HUES64 (cell line): ENCODE data around the gene ZNF644.

ENCODE experiments used
- H3K27ac ChIP-seq: 2 replicates; pipeline ENCODE4 v1.7.0; 2013; ENCODE audit warnings: low read depth, low read length, inconsistent platforms
- H3K27me3 ChIP-seq: 2 replicates; pipeline ENCODE4 v1.6.1; 2013; ENCODE audit warnings: mild to moderate bottlenecking, low read length; ENCODE audit not compliant: insufficient read depth
- H3K36me3 ChIP-seq: 2 replicates; pipeline ENCODE4 v1.6.1; 2013; ENCODE audit warnings: mild to moderate bottlenecking, low read length; ENCODE audit not compliant: insufficient read depth
- H3K4me1 ChIP-seq: 2 replicates; pipeline ENCODE4 v1.6.1; 2013; ENCODE audit warnings: mild to moderate bottlenecking, low read length, moderate library complexity; ENCODE audit not compliant: insufficient read depth
- H3K4me3 ChIP-seq: 2 replicates; pipeline ENCODE4 v1.5.1; 2013; ENCODE audit warnings: mild to moderate bottlenecking, low read length, moderate library complexity
- H3K9ac ChIP-seq: 2 replicates; pipeline ENCODE4 v1.6.1; 2013; ENCODE audit warnings: mild to moderate bottlenecking, low read depth, low read length
- H3K9me3 ChIP-seq: 2 replicates; pipeline ENCODE4 v1.6.1; 2013; ENCODE audit warnings: low read depth, low read length; ENCODE audit not compliant: insufficient read depth
- WGBS: fragments of 150-250, 120-280 bp; methylation state at CpG from one replicate; pipeline ENCODE4 v1.1.7; 2013; ENCODE audit warnings: missing lambda C conversion rate; 5-methylcytosine and 5-hydroxymethylcytosine counted together

Gene ZNF644

GRCh38 chr1:91020967-91021685, 709 bp downstream of the ZNF644 start:
- WGBS = under 1% methylated on average over 33 of the region's 33 CpGs
- H3K4me3 ChIP-seq = peak overlapping the region; percentile 96
- H3K9me3 ChIP-seq = peaks cover 12% of the 10 kb centered on the region; the same call in 1 of the 2 replicates
- peak overlapping the region; percentile 100 for H3K27ac ChIP-seq
- H3K27me3 ChIP-seq = no peaks in the 10 kb centered on the region
- H3K4me1 ChIP-seq = peaks cover 30% of the 10 kb centered on the region
- peaks cover 34% of the 10 kb centered on the region for H3K36me3 ChIP-seq
- peak overlapping the region; percentile 100 for H3K9ac ChIP-seq

GRCh38 chr1:91020486-91020885, 1.3 kb downstream of the ZNF644 start:
- 40% methylated on average over 4 of the region's 4 CpGs for WGBS
- Histone ChIP-seq H3K9me3 (peaks cover 12% of the 10 kb centered on the region; the same call in 1 of the 2 replicates), H3K4me3 (peak overlapping the region; percentile 96), H3K9ac (peak overlapping the region; percentile 100), H3K36me3 (peaks cover 34% of the 10 kb centered on the region), H3K4me1 (peaks cover 37% of the 10 kb centered on the region), H3K27ac (peak overlapping the region; percentile 100), H3K27me3 (no peaks in the 10 kb centered on the region)

GRCh38 chr1:91018006-91018405, 3.8 kb downstream of the ZNF644 start:
- H3K4me1 ChIP-seq = peaks cover 51% of the 10 kb centered on the region
- H3K27me3 ChIP-seq = no peaks in the 10 kb centered on the region
- no peak overlapping the region for H3K4me3 ChIP-seq
- H3K36me3 ChIP-seq = peaks cover 34% of the 10 kb centered on the region
- peaks cover 12% of the 10 kb centered on the region; the same call in 1 of the 2 replicates for H3K9me3 ChIP-seq
- H3K27ac ChIP-seq = no peak overlapping the region
- WGBS = 81% methylated on average over 2 of the region's 2 CpGs
- H3K9ac ChIP-seq = no peak overlapping the region

GRCh38 chr1:91015794-91016550, 5.9 kb downstream of the ZNF644 start:
- H3K27me3 ChIP-seq = no peaks in the 10 kb centered on the region
- peaks cover 12% of the 10 kb centered on the region; the same call in 1 of the 2 replicates for H3K9me3 ChIP-seq
- peaks cover 37% of the 10 kb centered on the region for H3K36me3 ChIP-seq
- peaks cover 61% of the 10 kb centered on the region for H3K4me1 ChIP-seq
- no peak overlapping the region for H3K9ac ChIP-seq
- H3K27ac ChIP-seq = no peak overlapping the region
- no peak overlapping the region for H3K4me3 ChIP-seq

- no peaks in the 10 kb centered on the region for H3K27me3 ChIP-seq
- H3K4me1 ChIP-seq = peaks cover 64% of the 10 kb centered on the region
- 84% methylated on average over 4 of the region's 4 CpGs for WGBS
- peaks cover 12% of the 10 kb centered on the region; the same call in 1 of the 2 replicates for H3K9me3 ChIP-seq
- H3K36me3 ChIP-seq = peaks cover 33% of the 10 kb centered on the region
- H3K4me3 ChIP-seq = no peak overlapping the region
- no peak overlapping the region for H3K9ac ChIP-seq
- no peak overlapping the region for H3K27ac ChIP-seq
Observed at GRCh38 chr1:91015358-91015780, 6.5 kb downstream of the ZNF644 start.

GRCh38 chr1:91014475-91014874, 7.4 kb downstream of the ZNF644 start:
- WGBS = 100% methylated on average over 1 of the region's 1 CpG
- no peak overlapping the region for H3K27ac ChIP-seq
- H3K4me1 ChIP-seq = peaks cover 65% of the 10 kb centered on the region
- no peak overlapping the region for H3K9ac ChIP-seq
- H3K9me3 ChIP-seq = peaks cover 12% of the 10 kb centered on the region; the same call in 1 of the 2 replicates
- no peak overlapping the region for H3K4me3 ChIP-seq
- H3K27me3 ChIP-seq = no peaks in the 10 kb centered on the region
- peaks cover 24% of the 10 kb centered on the region for H3K36me3 ChIP-seq

GRCh38 chr1:91013302-91013701, 8.5 kb downstream of the ZNF644 start:
- Histone ChIP-seq H3K4me3 (no peak overlapping the region), H3K4me1 (peaks cover 76% of the 10 kb centered on the region), H3K9ac (no peak overlapping the region), H3K36me3 (peaks cover 12% of the 10 kb centered on the region), H3K9me3 (peaks cover under 1% of the 10 kb centered on the region; the same call in 1 of the 2 replicates), H3K27ac (no peak overlapping the region), H3K27me3 (no peaks in the 10 kb centered on the region)
- 90% methylated on average over 4 of the region's 4 CpGs for WGBS

GRCh38 chr1:91012196-91012595, 9.6 kb downstream of the ZNF644 start:
- WGBS = 95% methylated on average over 4 of the region's 4 CpGs

GRCh38 chr1:91011726-91012125, 10.1 kb downstream of the ZNF644 start:
- Histone ChIP-seq H3K9me3 (no peaks in the 10 kb centered on the region), H3K27me3 (no peaks in the 10 kb centered on the region), H3K9ac (no peak overlapping the region), H3K27ac (no peak overlapping the region), H3K36me3 (0 out of 2 replicates have a peak, but pooled peaks cover 3% of the 10 kb centered on the region), H3K4me3 (no peak overlapping the region), H3K4me1 (peaks cover 85% of the 10 kb centered on the region)
- WGBS = 96% methylated on average over 1 of the region's 1 CpG

More at GRCh38 chr1:91012196-91012595, 9.6 kb downstream of the ZNF644 start:
- Histone ChIP-seq H3K9ac (no peak overlapping the region), H3K27ac (no peak overlapping the region), H3K9me3 (no peaks in the 10 kb centered on the region), H3K27me3 (no peaks in the 10 kb centered on the region), H3K4me1 (peaks cover 84% of the 10 kb centered on the region), H3K4me3 (no peak overlapping the region), H3K36me3 (peaks cover 3% of the 10 kb centered on the region; the same call in 1 of the 2 replicates)

GRCh38 chr1:91007827-91008226, 14.0 kb downstream of the ZNF644 start:
- Histone ChIP-seq H3K36me3 (peaks cover 10% of the 10 kb centered on the region; the same call in 1 of the 2 replicates), H3K9me3 (peaks cover 14% of the 10 kb centered on the region; the same call in 1 of the 2 replicates), H3K4me1 (peaks cover 53% of the 10 kb centered on the region), H3K27me3 (no peaks in the 10 kb centered on the region), H3K27ac (peak overlapping the region; percentile 46; the same call in 1 of the 2 replicates), H3K4me3 (no peak overlapping the region), H3K9ac (no peak overlapping the region)

- H3K36me3 ChIP-seq = peaks cover 10% of the 10 kb centered on the region; the same call in 1 of the 2 replicates
- no peaks in the 10 kb centered on the region for H3K27me3 ChIP-seq
- WGBS = 85% methylated on average over 7 of the region's 7 CpGs
- H3K9ac ChIP-seq = no peak overlapping the region
- peaks cover 14% of the 10 kb centered on the region; the same call in 1 of the 2 replicates for H3K9me3 ChIP-seq
- peaks cover 45% of the 10 kb centered on the region for H3K4me1 ChIP-seq
- H3K27ac ChIP-seq = no peak overlapping the region
- H3K4me3 ChIP-seq = no peak overlapping the region
Observed at GRCh38 chr1:91007092-91007491, 14.7 kb downstream of the ZNF644 start.
